Measurements from ENCODE around the gene NBEA. TPM values are rescaled to one million over a fixed set of nuclear protein-coding genes. Genes with fewer than 3 reads are reported as not detected.

Gene NBEA
- total RNA-seq, 3 donors from 2014 or later (not counting 1 experiment from before 2014, with no cell fraction given), result 0.27 to 0.66 (median 0.33) TPM

DNA sequence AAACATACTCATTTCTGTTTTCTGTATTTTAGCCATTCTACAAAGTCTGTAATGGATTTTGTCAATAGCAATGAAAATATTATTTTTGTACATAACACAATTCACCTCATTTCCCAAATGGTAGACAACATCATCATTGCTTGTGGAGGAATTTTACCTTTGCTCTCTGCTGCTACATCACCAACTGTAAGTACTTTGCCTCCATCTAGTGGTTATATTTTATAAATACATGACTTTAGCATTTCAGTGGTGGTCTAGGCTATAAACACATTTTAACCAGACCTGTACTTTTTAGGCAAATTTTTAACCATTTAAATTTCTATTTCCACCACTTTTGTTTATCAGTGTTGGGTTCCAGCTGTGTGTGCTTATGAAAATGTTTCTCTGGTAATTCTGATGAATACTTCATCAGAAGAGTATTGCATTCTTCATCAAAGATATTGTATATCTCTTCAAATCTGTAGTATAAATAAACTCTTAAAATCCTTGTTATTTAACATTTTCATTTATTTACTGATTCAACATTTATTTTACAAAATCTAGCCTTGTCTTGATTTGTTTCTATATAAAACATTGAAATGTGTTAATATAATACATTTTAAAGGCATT is 222.4 kb downstream of the NBEA start:
- ATAC-seq, result peak in 2 of 3 donors; percentile 38 to 58
- no peaks in the 10 kb centered on the region for H3K36me3 Mint-ChIP-seq
- Histone ChIP-seq H3K27ac (ENCODE audit: low read length) (no peak overlapping the region), H3K9me3 (ENCODE audit: control insufficient read depth, insufficient read depth, low read length) (no peaks in the 10 kb centered on the region), H3K36me3 (ENCODE audit: control insufficient read depth, insufficient read depth, low read length) (no peaks in the 10 kb centered on the region), H3K4me1 (ENCODE audit: control insufficient read depth, insufficient read depth, low read length) (no peaks in the 10 kb centered on the region), H3K27me3 (ENCODE audit: control insufficient read depth, insufficient read depth, low read length) (no peaks in the 10 kb centered on the region), H3K4me3 (ENCODE audit: low read length) (no peak overlapping the region)
- peak in 1 of 2 donors; percentile 43 for DNase-seq
- H3K9me3 Mint-ChIP-seq, result no peaks in the 10 kb centered on the region
- H3K4me3 Mint-ChIP-seq, result no peak overlapping the region
- no peaks in the 10 kb centered on the region for H3K27me3 Mint-ChIP-seq (ENCODE audit: low read depth in 2 of 2)
- no peak overlapping the region for H3K27ac Mint-ChIP-seq
- peaks cover 5% of the 10 kb centered on the region in 2 donors for H3K4me1 Mint-ChIP-seq
- TF ChIP-seq, protein P1, sequence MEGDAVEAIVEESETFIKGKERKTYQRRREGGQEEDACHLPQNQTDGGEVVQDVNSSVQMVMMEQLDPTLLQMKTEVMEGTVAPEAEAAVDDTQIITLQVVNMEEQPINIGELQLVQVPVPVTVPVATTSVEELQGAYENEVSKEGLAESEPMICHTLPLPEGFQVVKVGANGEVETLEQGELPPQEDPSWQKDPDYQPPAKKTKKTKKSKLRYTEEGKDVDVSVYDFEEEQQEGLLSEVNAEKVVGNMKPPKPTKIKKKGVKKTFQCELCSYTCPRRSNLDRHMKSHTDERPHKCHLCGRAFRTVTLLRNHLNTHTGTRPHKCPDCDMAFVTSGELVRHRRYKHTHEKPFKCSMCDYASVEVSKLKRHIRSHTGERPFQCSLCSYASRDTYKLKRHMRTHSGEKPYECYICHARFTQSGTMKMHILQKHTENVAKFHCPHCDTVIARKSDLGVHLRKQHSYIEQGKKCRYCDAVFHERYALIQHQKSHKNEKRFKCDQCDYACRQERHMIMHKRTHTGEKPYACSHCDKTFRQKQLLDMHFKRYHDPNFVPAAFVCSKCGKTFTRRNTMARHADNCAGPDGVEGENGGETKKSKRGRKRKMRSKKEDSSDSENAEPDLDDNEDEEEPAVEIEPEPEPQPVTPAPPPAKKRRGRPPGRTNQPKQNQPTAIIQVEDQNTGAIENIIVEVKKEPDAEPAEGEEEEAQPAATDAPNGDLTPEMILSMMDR (IDR thresholded peaks at IDR 0.05), result peak; percentile 66
- intact Hi-C loops (cut with micrococcal nuclease), result loop anchor here (5.0 kb wide), 1 partner anchor 1937 kb away; no protein-coding TSS in a partner anchor

DNA sequence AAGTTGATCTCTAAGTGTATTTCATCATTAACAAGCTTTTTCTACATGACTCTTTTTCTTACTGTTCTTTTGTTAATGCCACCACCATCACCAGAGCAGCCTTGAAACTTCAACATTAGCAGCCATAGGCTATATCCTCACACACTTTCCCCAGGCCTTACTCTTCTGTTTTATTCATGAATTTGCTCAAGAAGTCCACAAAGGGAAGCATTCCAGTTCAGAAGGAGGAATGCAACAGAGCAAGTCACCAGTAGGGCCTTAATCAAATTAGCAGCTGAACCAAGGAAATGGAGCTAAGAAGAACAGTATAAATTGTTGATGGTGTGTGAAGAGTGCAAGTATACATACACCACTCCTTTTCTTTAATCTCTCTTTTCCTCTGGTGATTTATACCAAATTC is 223.1 kb downstream of the NBEA start:
- Histone ChIP-seq H3K9me3 (ENCODE audit: control insufficient read depth, insufficient read depth, low read length) (no peaks in the 10 kb centered on the region), H3K4me1 (ENCODE audit: control insufficient read depth, insufficient read depth, low read length) (no peaks in the 10 kb centered on the region), H3K36me3 (ENCODE audit: control insufficient read depth, insufficient read depth, low read length) (no peaks in the 10 kb centered on the region), H3K27me3 (ENCODE audit: control insufficient read depth, insufficient read depth, low read length) (no peaks in the 10 kb centered on the region), H3K27ac (ENCODE audit: low read length) (no peak overlapping the region), H3K4me3 (ENCODE audit: low read length) (no peak overlapping the region)
- peaks cover 5% of the 10 kb centered on the region in 2 donors for H3K4me1 Mint-ChIP-seq
- H3K27me3 Mint-ChIP-seq (ENCODE audit: low read depth in 2 of 2), result no peaks in the 10 kb centered on the region
- H3K36me3 Mint-ChIP-seq, result no peaks in the 10 kb centered on the region
- TF ChIP-seq, protein P1 (IDR thresholded peaks at IDR 0.05), result no peak
- no peaks in the 10 kb centered on the region for H3K9me3 Mint-ChIP-seq
- no peak overlapping the region for H3K4me3 Mint-ChIP-seq
- ATAC-seq, result no peak
- DNase-seq, result no peak
- no peak overlapping the region for H3K27ac Mint-ChIP-seq
- intact Hi-C loops (cut with micrococcal nuclease), result no loop called here

DNA sequence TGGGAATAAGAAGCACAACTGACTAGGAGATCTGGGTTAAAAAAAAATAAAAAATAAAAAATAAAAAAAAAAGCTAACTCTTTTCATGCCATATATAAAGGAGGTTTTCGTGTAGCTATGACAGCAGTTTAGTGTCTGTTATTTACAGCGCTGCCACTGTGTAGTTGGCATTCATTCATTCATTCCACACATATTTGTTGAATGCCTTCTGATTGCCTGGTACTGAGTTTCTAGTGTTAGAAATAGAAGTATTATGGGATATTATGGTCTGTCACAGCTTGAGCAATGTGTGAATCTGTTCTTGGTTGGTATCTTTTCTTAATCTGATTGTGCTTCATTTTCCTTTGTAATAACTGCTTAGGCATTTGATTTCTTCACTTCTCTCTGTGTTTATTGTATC is 237.4 kb downstream of the NBEA start:
- no peak overlapping the region for H3K27ac ChIP-seq (ENCODE audit: low read length)
- H3K27me3 Mint-ChIP-seq (ENCODE audit: low read depth in 2 of 2), result no peaks in the 10 kb centered on the region
- no CpG with 5 or more reads among the region's 2 CpGs for WGBS (ENCODE audit: insufficient coverage)
- TF ChIP-seq, protein P1 (IDR thresholded peaks at IDR 0.05), result no peak
- ATAC-seq (no peak), DNase-seq (no peak)
- no peaks in the 10 kb centered on the region for H3K4me1 Mint-ChIP-seq
- no peaks in the 10 kb centered on the region for H3K9me3 Mint-ChIP-seq
- intact Hi-C loops (cut with micrococcal nuclease), result no loop called here
- H3K27me3 ChIP-seq (ENCODE audit: control insufficient read depth, insufficient read depth, low read length), result no peaks in the 10 kb centered on the region
- no peaks in the 10 kb centered on the region for H3K36me3 ChIP-seq (ENCODE audit: control insufficient read depth, insufficient read depth, low read length)
- H3K4me3 ChIP-seq (ENCODE audit: low read length), result no peak overlapping the region
- no peak overlapping the region for H3K4me3 Mint-ChIP-seq
- H3K36me3 Mint-ChIP-seq, result no peaks in the 10 kb centered on the region
- no peaks in the 10 kb centered on the region for H3K4me1 ChIP-seq (ENCODE audit: control insufficient read depth, insufficient read depth, low read length)
- H3K9me3 ChIP-seq (ENCODE audit: control insufficient read depth, insufficient read depth, low read length), result no peaks in the 10 kb centered on the region
- no peak overlapping the region for H3K27ac Mint-ChIP-seq

Data from natural killer cell (primary cell).